OCI-LY1 (cell line): ENCODE results near the gene RPRD2.

Experiments used
- H2AFZ ChIP-seq: fragments of 200-600 bp; sonication (generic), shearing (Covaris generic); 2 replicates; pipeline ENCODE4 v1.6.0; 2014; ENCODE audit warnings: antibody characterized with exemption, mild to moderate bottlenecking, low read length
- H3F3A ChIP-seq: fragments of 200-600 bp; sonication (generic), shearing (Covaris generic); 2 replicates; pipeline ENCODE4 v1.6.0; 2014; ENCODE audit warnings: mild to moderate bottlenecking, antibody characterized with exemption, low read length, moderate library complexity; ENCODE audit not compliant: insufficient read depth
- H3K27ac ChIP-seq: fragments of 200-600 bp; sonication (generic); 2 replicates; pipeline ENCODE4 v1.5.1; 2014; ENCODE audit warnings: low read length, mixed run types, mild to moderate bottlenecking, low read depth; ENCODE audit not compliant: poor library complexity, severe bottlenecking
- H3K27me3 ChIP-seq: fragments of 200-600 bp; sonication (generic); 2 replicates; pipeline ENCODE4 v1.6.0; 2014; ENCODE audit warnings: antibody characterized with exemption, mild to moderate bottlenecking, low read length, moderate library complexity; ENCODE audit not compliant: insufficient read depth
- H3K36me3 ChIP-seq: fragments of 200-600 bp; sonication (generic); 2 replicates; pipeline ENCODE4 v1.6.1; 2014; ENCODE audit warnings: mild to moderate bottlenecking, antibody characterized with exemption, low read length, moderate library complexity, mixed read lengths; ENCODE audit not compliant: insufficient read depth
- H3K4me1 ChIP-seq: fragments of 200-600 bp; sonication (generic); 2 replicates; pipeline ENCODE4 v1.5.1; 2014; ENCODE audit warnings: mild to moderate bottlenecking, low read length, moderate library complexity; ENCODE audit not compliant: insufficient read depth, severe bottlenecking
- H3K4me2 ChIP-seq: fragments of 200-600 bp; sonication (generic), shearing (Covaris generic); 2 replicates; pipeline ENCODE4 v1.6.1; 2014; ENCODE audit warnings: low read length
- H3K4me3 ChIP-seq: fragments of 200-600 bp; sonication (generic); 2 replicates; pipeline ENCODE4 v1.5.1; 2014; ENCODE audit warnings: low read length, low read depth, mild to moderate bottlenecking, mixed read lengths; ENCODE audit not compliant: poor library complexity, severe bottlenecking
- H3K79me2 ChIP-seq: fragments of 200-600 bp; shearing (Covaris generic); 2 replicates; pipeline ENCODE4 v1.6.1; 2016; ENCODE audit warnings: mixed run types, low read length, mixed read lengths; ENCODE audit not compliant: insufficient read depth
- H3K9ac ChIP-seq: fragments of 200-600 bp; sonication (generic), shearing (Covaris generic); 2 replicates; pipeline ENCODE4 v1.6.1; 2014; ENCODE audit warnings: mild to moderate bottlenecking, low read length, mixed read lengths
- H3K9me2 ChIP-seq: fragments of 200-600 bp; sonication (generic), shearing (Covaris generic); 2 replicates; pipeline ENCODE4 v1.6.1; 2014; ENCODE audit warnings: low read depth, mild to moderate bottlenecking, low read length, mixed read lengths
- H3K9me3 ChIP-seq: fragments of 200-600 bp; shearing (Covaris generic); 2 replicates; pipeline ENCODE4 v1.6.1; 2014; ENCODE audit warnings: low read length, mixed read lengths
- H4K20me1 ChIP-seq: fragments of 200-600 bp; sonication (generic), shearing (Covaris generic); 2 replicates; pipeline ENCODE4 v1.6.0; 2016; ENCODE audit warnings: mild to moderate bottlenecking, low read length; ENCODE audit not compliant: insufficient read depth
- EZH2 ChIP-seq: fragments of 200-600 bp; sonication (generic), shearing (Covaris generic); IDR thresholded peaks from 2 replicates; pipeline ENCODE4 v1.8.0; 2017; ENCODE audit warnings: borderline replicate concordance, mixed run types, mild to moderate bottlenecking, antibody characterized with exemption, low read length, moderate library complexity, mixed read lengths
- TF ChIP-seq, protein P1 (sequence below): fragments of 200-600 bp; sonication (generic), shearing (Covaris generic); IDR thresholded peaks from 2 replicates; pipeline ENCODE4 v1.5.1; 2017; ENCODE audit warnings: mild to moderate bottlenecking, antibody characterized with exemption, low read length, moderate library complexity, mixed read lengths

RPRD2 gene

DNA sequence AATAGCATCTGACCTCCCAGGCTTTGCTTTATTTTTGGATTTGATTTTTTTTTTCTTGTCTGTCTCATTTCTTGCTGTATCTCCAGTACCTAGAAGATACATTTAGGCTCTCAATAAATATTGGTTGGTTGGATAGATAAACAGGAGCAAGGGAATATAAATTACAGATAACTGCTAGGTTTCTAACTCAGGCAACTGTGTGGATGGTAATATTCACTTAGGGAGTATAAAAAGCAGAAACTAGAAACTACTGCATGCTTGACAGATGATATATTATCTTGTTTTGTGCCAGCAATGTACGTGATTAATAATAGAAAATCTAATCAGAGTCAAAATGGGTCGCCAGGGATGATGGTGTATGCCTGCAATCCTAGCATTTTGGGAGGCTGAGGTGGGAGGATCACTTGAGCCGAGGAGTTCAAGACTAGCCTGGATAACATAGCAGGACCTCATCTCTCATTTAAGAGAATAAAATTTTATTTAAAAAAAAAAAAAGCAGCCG, 92.2 kb downstream of the RPRD2 start:
- no peaks in the 10 kb centered on the region for H3K4me1 ChIP-seq
- H3F3A ChIP-seq = no peaks in the 10 kb centered on the region
- no peak overlapping the region for H3K9ac ChIP-seq
- TF ChIP-seq EZH2 = no peak
- TF ChIP-seq, protein P1, sequence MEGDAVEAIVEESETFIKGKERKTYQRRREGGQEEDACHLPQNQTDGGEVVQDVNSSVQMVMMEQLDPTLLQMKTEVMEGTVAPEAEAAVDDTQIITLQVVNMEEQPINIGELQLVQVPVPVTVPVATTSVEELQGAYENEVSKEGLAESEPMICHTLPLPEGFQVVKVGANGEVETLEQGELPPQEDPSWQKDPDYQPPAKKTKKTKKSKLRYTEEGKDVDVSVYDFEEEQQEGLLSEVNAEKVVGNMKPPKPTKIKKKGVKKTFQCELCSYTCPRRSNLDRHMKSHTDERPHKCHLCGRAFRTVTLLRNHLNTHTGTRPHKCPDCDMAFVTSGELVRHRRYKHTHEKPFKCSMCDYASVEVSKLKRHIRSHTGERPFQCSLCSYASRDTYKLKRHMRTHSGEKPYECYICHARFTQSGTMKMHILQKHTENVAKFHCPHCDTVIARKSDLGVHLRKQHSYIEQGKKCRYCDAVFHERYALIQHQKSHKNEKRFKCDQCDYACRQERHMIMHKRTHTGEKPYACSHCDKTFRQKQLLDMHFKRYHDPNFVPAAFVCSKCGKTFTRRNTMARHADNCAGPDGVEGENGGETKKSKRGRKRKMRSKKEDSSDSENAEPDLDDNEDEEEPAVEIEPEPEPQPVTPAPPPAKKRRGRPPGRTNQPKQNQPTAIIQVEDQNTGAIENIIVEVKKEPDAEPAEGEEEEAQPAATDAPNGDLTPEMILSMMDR = no peak
- no peak overlapping the region for H3K27ac ChIP-seq
- H3K27me3 ChIP-seq = no peaks in the 10 kb centered on the region
- no peaks in the 10 kb centered on the region for H3K9me2 ChIP-seq
- no peaks in the 10 kb centered on the region for H3K79me2 ChIP-seq
- H4K20me1 ChIP-seq = no peaks in the 10 kb centered on the region
- H3K4me2 ChIP-seq = no peak overlapping the region
- no peak overlapping the region for H3K4me3 ChIP-seq
- no peaks in the 10 kb centered on the region for H3K9me3 ChIP-seq
- peaks cover 46% of the 10 kb centered on the region for H3K36me3 ChIP-seq
- H2AFZ ChIP-seq = no peak overlapping the region

DNA sequence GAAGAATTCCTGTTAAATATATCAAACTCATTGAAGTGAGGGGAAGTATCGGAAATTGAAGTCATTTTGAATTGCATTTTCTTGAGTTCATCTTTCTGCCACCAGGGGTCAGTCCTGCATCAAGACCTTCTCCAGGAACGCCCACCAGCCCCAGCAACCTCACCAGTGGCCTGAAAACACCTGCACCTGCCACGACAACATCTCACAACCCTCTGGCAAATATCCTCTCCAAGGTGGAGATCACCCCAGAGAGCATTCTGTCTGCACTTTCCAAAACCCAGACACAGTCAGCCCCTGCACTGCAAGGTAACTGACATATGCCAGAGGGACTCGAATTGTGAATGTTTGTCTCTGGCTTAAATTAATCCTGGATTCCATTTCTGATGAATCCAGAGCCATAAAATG, 100.5 kb downstream of the RPRD2 start:
- Histone ChIP-seq H3K27ac (no peak overlapping the region), H3K4me1 (no peaks in the 10 kb centered on the region), H3K9ac (no peak overlapping the region), H3K36me3 (peaks cover 57% of the 10 kb centered on the region), H3K9me2 (no peaks in the 10 kb centered on the region), H3K4me2 (no peak overlapping the region), H3K4me3 (no peak overlapping the region), H4K20me1 (no peaks in the 10 kb centered on the region), H3K27me3 (no peaks in the 10 kb centered on the region), H3F3A (no peaks in the 10 kb centered on the region), H3K9me3 (no peaks in the 10 kb centered on the region), H3K79me2 (no peaks in the 10 kb centered on the region), H2AFZ (no peak overlapping the region)
- TF ChIP-seq, protein P1 = peak; percentile 70
- no peak for TF ChIP-seq EZH2

DNA sequence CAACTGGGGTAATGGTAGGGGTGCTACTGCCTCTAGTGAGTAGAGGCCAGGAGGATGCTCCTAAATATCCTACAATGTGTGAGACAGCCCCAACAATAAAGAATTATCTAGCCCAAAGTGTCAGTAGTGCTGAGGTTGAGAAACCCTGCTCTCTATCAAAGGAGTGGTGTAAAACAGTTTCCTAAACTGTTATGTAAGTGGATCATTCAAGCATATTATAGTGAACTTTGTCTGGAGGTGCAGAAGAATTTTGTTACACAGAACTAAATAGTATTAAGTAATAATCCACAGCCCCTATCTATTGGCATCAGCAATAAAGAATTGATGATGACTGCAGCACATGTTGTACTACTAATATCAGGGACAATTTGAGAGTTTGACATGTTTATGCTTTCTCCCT, 103.0 kb downstream of the RPRD2 start:
- peaks cover 61% of the 10 kb centered on the region for H3K36me3 ChIP-seq

More for the DNA sequence above, 103.0 kb downstream of the RPRD2 start:
- no peak overlapping the region for H2AFZ ChIP-seq
- no peak overlapping the region for H3K4me2 ChIP-seq
- H3K4me3 ChIP-seq = no peak overlapping the region
- H3K79me2 ChIP-seq = no peaks in the 10 kb centered on the region
- no peak overlapping the region for H3K27ac ChIP-seq
- no peaks in the 10 kb centered on the region for H3K27me3 ChIP-seq
- H4K20me1 ChIP-seq = no peaks in the 10 kb centered on the region
- H3K9me2 ChIP-seq = no peaks in the 10 kb centered on the region
- no peaks in the 10 kb centered on the region for H3K9me3 ChIP-seq
- H3F3A ChIP-seq = no peaks in the 10 kb centered on the region
- H3K9ac ChIP-seq = no peak overlapping the region
- TF ChIP-seq EZH2 = no peak
- TF ChIP-seq, protein P1 = no peak
- no peaks in the 10 kb centered on the region for H3K4me1 ChIP-seq
